Measurements from ENCODE around the gene LIMCH1. TPM values are rescaled to one million over a fixed set of nuclear protein-coding genes. Genes with fewer than 3 reads are reported as not detected.

LIMCH1 gene, protein sequence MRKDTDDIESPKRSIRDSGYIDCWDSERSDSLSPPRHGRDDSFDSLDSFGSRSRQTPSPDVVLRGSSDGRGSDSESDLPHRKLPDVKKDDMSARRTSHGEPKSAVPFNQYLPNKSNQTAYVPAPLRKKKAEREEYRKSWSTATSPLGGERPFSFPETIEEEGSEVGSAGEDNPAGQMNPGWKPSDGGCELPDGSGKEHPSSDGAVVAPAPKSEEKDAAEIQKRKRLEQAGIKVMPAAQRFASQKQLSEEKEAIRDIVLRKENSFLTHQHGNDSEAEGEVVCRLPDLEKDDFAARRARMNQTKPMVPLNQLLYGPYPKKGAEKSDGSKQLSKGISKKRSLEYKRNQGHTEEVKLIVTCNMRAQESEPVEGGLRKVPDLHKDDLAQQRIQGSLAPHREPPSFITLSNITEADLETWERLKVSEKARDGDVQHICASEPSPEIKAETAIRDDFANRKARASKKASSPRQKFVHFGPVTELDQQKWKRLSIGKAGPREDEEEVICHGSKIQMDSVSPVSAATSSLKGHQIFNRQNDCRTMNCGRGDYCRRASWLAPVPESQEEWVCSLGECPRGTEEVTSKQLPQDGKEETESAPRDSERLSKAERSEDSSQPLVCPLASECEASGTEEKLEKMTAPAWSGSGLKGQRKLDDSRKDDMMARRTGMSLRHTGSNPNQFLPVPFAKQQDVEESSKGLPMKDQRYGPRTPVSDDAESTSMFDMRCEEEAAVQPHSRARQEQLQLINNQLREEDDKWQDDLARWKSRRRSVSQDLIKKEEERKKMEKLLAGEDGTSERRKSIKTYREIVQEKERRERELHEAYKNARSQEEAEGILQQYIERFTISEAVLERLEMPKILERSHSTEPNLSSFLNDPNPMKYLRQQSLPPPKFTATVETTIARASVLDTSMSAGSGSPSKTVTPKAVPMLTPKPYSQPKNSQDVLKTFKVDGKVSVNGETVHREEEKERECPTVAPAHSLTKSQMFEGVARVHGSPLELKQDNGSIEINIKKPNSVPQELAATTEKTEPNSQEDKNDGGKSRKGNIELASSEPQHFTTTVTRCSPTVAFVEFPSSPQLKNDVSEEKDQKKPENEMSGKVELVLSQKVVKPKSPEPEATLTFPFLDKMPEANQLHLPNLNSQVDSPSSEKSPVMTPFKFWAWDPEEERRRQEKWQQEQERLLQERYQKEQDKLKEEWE (N-terminal part only)
- total RNA-seq: 41.9 and 57.3 TPM in 2 replicates

GRCh38 chr4:41538017-41538733 lies at the start of gene LIMCH1:
Gene LIMCH1 (plus strand): TSS chr4:41538157. CDS start chr4:41605996, 67,839 bp downstream.

DNA sequence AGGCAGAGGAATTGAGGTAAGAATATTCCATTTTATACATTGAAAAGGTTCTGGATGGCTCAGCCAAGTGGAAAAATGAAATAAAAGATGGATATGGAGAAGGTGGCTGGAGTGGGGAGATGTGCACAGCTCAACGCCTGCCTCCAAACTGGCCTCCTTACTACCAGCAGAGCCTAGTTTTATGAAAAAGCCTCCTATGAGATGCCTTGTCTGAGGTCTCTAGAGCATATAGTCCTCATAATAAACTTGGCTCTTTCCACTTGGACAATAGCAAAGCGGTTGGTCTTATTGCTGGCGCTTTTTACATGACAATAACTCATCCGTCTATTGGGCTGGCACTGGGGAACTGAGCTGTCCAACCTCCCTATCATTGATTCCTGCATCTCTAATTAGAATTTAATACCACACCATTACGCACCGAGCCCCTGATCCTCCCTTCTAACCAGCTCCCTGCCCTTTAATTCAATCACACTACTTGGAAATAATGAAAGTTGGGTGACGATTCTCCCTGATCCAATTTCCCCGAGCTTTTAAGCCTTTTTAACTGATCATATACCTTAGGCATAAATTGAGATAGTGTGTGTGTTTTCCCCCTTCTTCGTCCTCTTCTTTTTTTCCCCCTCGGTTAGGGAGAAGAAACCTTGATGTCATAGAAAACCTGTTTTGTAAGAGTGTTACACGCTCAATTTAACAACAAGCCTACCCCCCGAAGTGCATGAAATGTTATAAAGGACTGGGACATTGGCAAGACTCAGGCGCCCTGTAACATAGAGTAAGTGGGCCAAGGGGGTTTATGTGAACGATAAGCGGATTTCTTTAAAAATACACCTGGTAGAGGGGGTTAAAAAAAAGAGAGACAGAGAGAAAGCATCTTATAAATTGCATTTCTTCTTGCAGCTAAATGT lies 210.9 kb downstream of the LIMCH1 start, which contains the start of gene PHOX2B:
Gene PHOX2B, minus strand, starts transcription at position 155 of the 905 bp plus-strand sequence. Its CDS starts 115 bp downstream, at position 40.

Other genes starting within 250 kb of the LIMCH1 start
- gene PHOX2B, start 210.6 kb downstream of the LIMCH1 start, total RNA-seq: not detected in 2 replicates

All from bladder microvascular endothelial cell (primary cell).